ENCODE results near the gene VCL. TPM values are rescaled to one million over a fixed set of nuclear protein-coding genes. Genes with fewer than 3 reads are reported as not detected.

Gene VCL
- total and polyA plus RNA-seq, 8 donors = 8.6 to 51.7 (median 28.5) TPM

GRCh38 chr10:74092372-74092771, 94.5 kb downstream of the VCL start:
- FAIRE-seq = no peak
- DNase-seq = no peak
- H3K4me3 ChIP-seq = no peak overlapping the region
- intact Hi-C loops (cut with DNase I) = no loop called here
- no peaks in the 10 kb centered on the region for H3K27me3 ChIP-seq
- H3K36me3 ChIP-seq = peaks cover 0 to 45% (median 5%) of the 10 kb centered on the region in 3 donors
- 79 to 81% methylated on average over 3 of the region's 3 CpGs for WGBS, 2 donors
- no peak for ATAC-seq
- H3K4me1 ChIP-seq = peaks cover 0 to under 1% (median 0%) of the 10 kb centered on the region in 3 donors
- no peak for TF ChIP-seq CTCF (IDR thresholded peaks at IDR 0.05)
- no peaks in the 10 kb centered on the region for H3K9me3 ChIP-seq
- H3K27ac ChIP-seq = no peak overlapping the region

- H3K9me3 ChIP-seq = no peaks in the 10 kb centered on the region
- peaks cover 0 to 4% (median 3%) of the 10 kb centered on the region in 3 donors for H3K4me1 ChIP-seq
- H3K27ac ChIP-seq = no peak overlapping the region
- H3K27me3 ChIP-seq = no peaks in the 10 kb centered on the region
- ATAC-seq = no peak
- no peak for TF ChIP-seq CTCF (IDR thresholded peaks at IDR 0.05)
- 82% methylated on average over 4 of the region's 4 CpGs for WGBS, 2 donors
- H3K4me3 ChIP-seq = no peak overlapping the region
- no peak for DNase-seq
- peaks cover 0 to 45% (median 5%) of the 10 kb centered on the region in 3 donors for H3K36me3 ChIP-seq
- FAIRE-seq = no peak
- intact Hi-C loops (cut with DNase I) = no loop called here
These were observed 95.7 kb downstream of the VCL start for GRCh38 chr10:74093530-74094164.

GRCh38 chr10:74094231-74094630, 96.3 kb downstream of the VCL start:
- Histone ChIP-seq H3K4me1 (peaks cover 0 to 4% (median 3%) of the 10 kb centered on the region in 3 donors), H3K27ac (no peak overlapping the region), H3K36me3 (peaks cover 0 to 45% (median 5%) of the 10 kb centered on the region in 3 donors), H3K9me3 (no peaks in the 10 kb centered on the region), H3K4me3 (no peak overlapping the region), H3K27me3 (no peaks in the 10 kb centered on the region)
- no peak for FAIRE-seq
- DNase-seq = no peak
- intact Hi-C loops (cut with DNase I) = no loop called here
- TF ChIP-seq CTCF (IDR thresholded peaks at IDR 0.05) = no peak
- WGBS, 2 donors = 88 to 90% methylated on average over 7 of the region's 7 CpGs
- no peak for ATAC-seq

- ATAC-seq (no peak), FAIRE-seq (no peak), DNase-seq (no peak)
- Histone ChIP-seq H3K27me3 (no peaks in the 10 kb centered on the region), H3K9me3 (no peaks in the 10 kb centered on the region), H3K27ac (no peak overlapping the region), H3K36me3 (peaks cover 0 to 37% (median 6%) of the 10 kb centered on the region in 3 donors), H3K4me3 (no peak overlapping the region), H3K4me1 (peaks cover 0 to 4% (median 3%) of the 10 kb centered on the region in 3 donors)
- no peak for TF ChIP-seq CTCF (IDR thresholded peaks at IDR 0.05)
- intact Hi-C loops (cut with DNase I) = no loop called here
- WGBS, 2 donors = 98% methylated on average over 2 of the region's 2 CpGs
These were observed 98.9 kb downstream of the VCL start for GRCh38 chr10:74096777-74097176.

- Histone ChIP-seq H3K4me3 (no peak overlapping the region), H3K27me3 (no peaks in the 10 kb centered on the region), H3K36me3 (peaks cover 0 to 37% (median 11%) of the 10 kb centered on the region in 3 donors), H3K4me1 (peaks cover 0 to 4% (median 3%) of the 10 kb centered on the region in 3 donors), H3K9me3 (no peaks in the 10 kb centered on the region), H3K27ac (no peak overlapping the region)
- ATAC-seq (peak; percentile 77 to 84 (median 82)), FAIRE-seq (no peak), DNase-seq (peak in 1 of 6 donors; percentile 20)
- intact Hi-C loops (cut with DNase I) = no loop called here
- WGBS, 2 donors = 42 to 50% methylated on average over 9 of the region's 9 CpGs
- no peak for TF ChIP-seq CTCF (IDR thresholded peaks at IDR 0.05)
These were observed 99.9 kb downstream of the VCL start for GRCh38 chr10:74097776-74098175.

Data from pancreas (tissue), 10 donors.